Measurements from ENCODE around the gene ZNF680. TPM values are rescaled to one million over a fixed set of nuclear protein-coding genes. Genes with fewer than 3 reads are reported as not detected.

ZNF680 gene
- polyA plus RNA-seq (2012; ENCODE audit: insufficient read depth, insufficient read length, low read depth), result 2.2 TPM

GRCh38 chr7:64562626-64563278 lies at the start of gene ZNF680:
Gene ZNF680 (minus strand): TSS chr7:64563071. CDS start chr7:64562954, 117 bp downstream.
- H3K4me3 ChIP-seq (ENCODE audit: low read depth, low read length), result peak within 1 kb of the TSS; percentile 81
- TF ChIP-seq CTCF (IDR thresholded peaks at IDR 0.05; ENCODE audit: low read depth, low read length), result no peak

GRCh38 chr7:64612452-64612851 lies 49.6 kb upstream of the ZNF680 start:
- H3K27me3 ChIP-seq, result no peaks in the 10 kb centered on the region
- no peaks in the 10 kb centered on the region; the same call in 1 of the 2 replicates for H3K9me3 ChIP-seq

More at GRCh38 chr7:64562626-64563278, at the start of gene ZNF680:
- H3K27me3 ChIP-seq, result no peaks in the 10 kb centered on the region
- DNase-seq, result peak; percentile 94
- no peaks in the 10 kb centered on the region for H3K4me1 ChIP-seq
- H3K36me3 ChIP-seq, result peaks cover 4% of the 10 kb centered on the region
- H3K9me3 ChIP-seq, result no peaks in the 10 kb centered on the region; the same call in 1 of the 2 replicates

GRCh38 chr7:64611717-64612116 lies 48.8 kb upstream of the ZNF680 start:
- no peaks in the 10 kb centered on the region for H3K36me3 ChIP-seq
- no peaks in the 10 kb centered on the region; the same call in 1 of the 2 replicates for H3K9me3 ChIP-seq
- no peaks in the 10 kb centered on the region for H3K4me1 ChIP-seq
- no peaks in the 10 kb centered on the region for H3K27me3 ChIP-seq
- no peak for TF ChIP-seq CTCF (IDR thresholded peaks at IDR 0.05; ENCODE audit: low read depth, low read length)
- no peak for DNase-seq
- no peak overlapping the region for H3K4me3 ChIP-seq (ENCODE audit: low read depth, low read length)

More at GRCh38 chr7:64612452-64612851, 49.6 kb upstream of the ZNF680 start:
- DNase-seq, result no peak
- Histone ChIP-seq H3K4me3 (ENCODE audit: low read depth, low read length) (no peak overlapping the region), H3K36me3 (no peaks in the 10 kb centered on the region), H3K4me1 (no peaks in the 10 kb centered on the region)
- TF ChIP-seq CTCF (IDR thresholded peaks at IDR 0.05; ENCODE audit: low read depth, low read length), result no peak

- no peak for DNase-seq
- no peak for TF ChIP-seq CTCF (IDR thresholded peaks at IDR 0.05; ENCODE audit: low read depth, low read length)
- H3K36me3 ChIP-seq, result no peaks in the 10 kb centered on the region
- H3K4me3 ChIP-seq (ENCODE audit: low read depth, low read length), result no peak overlapping the region
- no peaks in the 10 kb centered on the region for H3K27me3 ChIP-seq
- no peaks in the 10 kb centered on the region for H3K4me1 ChIP-seq
- no peaks in the 10 kb centered on the region; the same call in 1 of the 2 replicates for H3K9me3 ChIP-seq
Observed at GRCh38 chr7:64610997-64611396, 48.1 kb upstream of the ZNF680 start.

GRCh38 chr7:64608116-64608910 lies 45.4 kb upstream of the ZNF680 start:
- no peaks in the 10 kb centered on the region for H3K27me3 ChIP-seq
- no peak overlapping the region for H3K4me3 ChIP-seq (ENCODE audit: low read depth, low read length)
- no peaks in the 10 kb centered on the region for H3K9me3 ChIP-seq
- H3K36me3 ChIP-seq, result no peaks in the 10 kb centered on the region
- TF ChIP-seq CTCF (IDR thresholded peaks at IDR 0.05; ENCODE audit: low read depth, low read length), result no peak
- no peak for DNase-seq
- no peaks in the 10 kb centered on the region for H3K4me1 ChIP-seq
